Left colon (tissue), 2 donors: ENCODE measurements around the gene TFDP1. TPM values are rescaled to one million over a fixed set of nuclear protein-coding genes. Genes with fewer than 3 reads are reported as not detected.

Source experiments
- ATAC-seq: fragments of 200-7000 bp; cut with Tn5 transposase; one replicate; pipeline ENCODE4 v1.9.1; 2020; ENCODE audit warnings: mild to moderate bottlenecking, moderate library complexity
- DNase-seq, 2 donors: peaks; one replicate each; pipeline ENCODE4 v3.0.0-alpha.2; 2020
- intact Hi-C, 2 donors: fragments of 100-400 bp; cut with DNase I in 1 of 2; cut with micrococcal nuclease in 1 of 2; formaldehyde crosslinking; loops; one replicate each; pipeline versions ENCODE4 v1.11.2 to v1.14.0; 2022; cut with DNase I, micrococcal nuclease
- long read RNA-seq: library from polyadenylated mRNA; unstranded; transcript quantifications from one replicate; pipeline ENCODE4 v2.0.0, GENCODE V29; 2021
- total RNA-seq, 2 donors: library from RNA; stranded (reverse); fragmentation: NEBNext Ultra II Directional; extraction: Animal tissue kit (Norgen Biotek cat#: 25700); gene quantifications; one replicate each; pipeline ENCODE4 v1.2.1, GENCODE V29; 2021
- donor health status: DM: no; HTN: no; CAD: no.
- donor health status: DM: yes; HTN: yes; CAD: no.

TFDP1 gene, protein sequence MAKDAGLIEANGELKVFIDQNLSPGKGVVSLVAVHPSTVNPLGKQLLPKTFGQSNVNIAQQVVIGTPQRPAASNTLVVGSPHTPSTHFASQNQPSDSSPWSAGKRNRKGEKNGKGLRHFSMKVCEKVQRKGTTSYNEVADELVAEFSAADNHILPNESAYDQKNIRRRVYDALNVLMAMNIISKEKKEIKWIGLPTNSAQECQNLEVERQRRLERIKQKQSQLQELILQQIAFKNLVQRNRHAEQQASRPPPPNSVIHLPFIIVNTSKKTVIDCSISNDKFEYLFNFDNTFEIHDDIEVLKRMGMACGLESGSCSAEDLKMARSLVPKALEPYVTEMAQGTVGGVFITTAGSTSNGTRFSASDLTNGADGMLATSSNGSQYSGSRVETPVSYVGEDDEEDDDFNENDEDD
- 10 to 100 TPM; 61.1 to 72.6 TPM for total RNA-seq
- long read RNA-seq, transcript TFDP1-201 (12 exons, 2,648 nt) = major isoform, 87 of 188 reads
- long read RNA-seq, partial matches to known transcripts = 12 of 188 reads
- long read RNA-seq, other reads (novel, unspliced or antisense) = 89 of 188 reads

DNA sequence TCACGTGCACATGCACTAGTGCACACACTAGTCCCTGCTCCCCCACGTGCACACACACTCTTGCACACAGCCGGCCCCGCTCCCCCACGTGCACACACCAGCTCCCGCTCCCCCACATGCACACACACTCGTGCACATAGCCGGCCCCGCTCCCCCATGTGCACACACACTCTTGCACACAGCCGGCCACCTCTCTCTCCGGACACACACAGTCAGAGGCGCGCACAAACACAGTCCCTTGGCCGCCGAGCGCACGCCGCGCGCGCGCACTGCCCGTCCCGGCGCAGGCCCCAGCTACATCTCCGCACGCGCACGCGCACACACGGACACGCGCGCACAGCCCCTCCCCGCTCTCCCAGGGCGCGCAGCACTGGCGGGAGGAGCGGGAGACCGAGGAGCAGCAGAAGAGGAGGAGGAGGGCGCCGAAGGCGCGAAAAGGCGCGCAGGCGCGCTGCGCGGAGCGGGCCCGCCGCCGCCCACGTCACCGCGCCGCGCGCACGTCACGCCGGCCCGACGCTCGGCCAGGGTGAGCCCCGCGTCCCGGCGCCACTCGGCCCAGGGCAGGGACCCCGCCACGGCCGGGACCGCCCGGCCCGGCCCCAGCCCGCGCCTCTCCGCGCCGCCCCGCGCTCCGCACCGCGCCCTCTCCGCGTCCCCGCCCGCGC, at the start of gene TFDP1:
Gene TFDP1, plus strand, starts transcription at position 549 of the 665 bp plus-strand sequence. CDS start 1,085 bp downstream, outside the sequence.
- ATAC-seq = peak; percentile 91
- DNase-seq = peak; percentile 75 to 85
- intact Hi-C loops = no loop called here

DNA sequence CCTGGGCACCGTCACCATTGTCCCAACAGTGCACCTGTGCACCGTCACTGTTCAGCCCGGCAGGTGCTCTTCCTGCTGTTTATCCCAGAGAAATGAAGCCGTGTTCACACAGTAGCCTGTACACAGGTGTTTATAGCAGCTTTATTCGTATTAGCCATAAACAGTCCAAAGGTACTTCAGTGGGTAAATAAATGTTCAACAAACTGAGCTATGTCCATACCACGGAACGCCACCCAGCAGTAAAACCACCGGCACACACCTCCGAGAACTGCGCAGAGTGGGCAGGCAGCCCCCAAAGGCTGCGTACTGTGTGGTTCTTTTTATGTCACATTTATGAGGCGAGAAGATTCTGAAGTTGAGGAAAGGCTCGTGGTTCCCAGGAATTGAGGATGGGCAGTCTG, 49.2 kb upstream of the TFDP1 start:
- intact Hi-C loops = no loop called here
- ATAC-seq (peak; percentile 94), DNase-seq (peak; percentile 42 to 53)

DNA sequence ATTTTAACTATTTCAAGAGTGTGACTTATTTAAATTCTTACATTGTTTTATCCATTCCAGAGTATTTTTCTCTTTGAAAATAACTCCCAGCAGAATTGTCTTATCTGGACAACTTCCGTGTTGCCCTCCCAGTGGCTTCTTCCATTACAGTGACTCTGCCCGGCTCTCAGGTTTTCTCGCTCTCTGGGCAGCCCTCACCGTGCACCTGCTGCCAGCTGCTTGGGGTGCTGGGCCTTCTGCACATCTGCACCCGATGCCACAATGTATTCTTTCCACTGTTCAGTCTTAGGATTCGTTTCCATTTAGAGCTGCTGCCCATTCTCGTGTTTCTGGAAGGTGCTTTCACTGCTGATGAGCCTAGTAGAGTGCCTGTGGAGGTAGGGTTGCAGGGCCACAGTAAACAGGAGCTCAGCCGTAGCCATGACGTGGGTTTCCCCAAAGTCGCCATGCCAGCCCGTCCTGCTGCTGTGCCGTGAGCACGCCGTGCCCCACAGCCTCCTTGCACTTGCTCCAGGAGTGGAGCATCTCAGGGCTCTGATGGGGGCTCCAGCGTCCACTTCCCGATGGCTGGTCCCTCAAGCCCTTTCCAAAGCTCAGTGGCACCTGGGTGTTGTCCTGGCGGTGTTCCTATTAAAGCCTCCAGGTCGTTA, 48.0 kb upstream of the TFDP1 start:
- DNase-seq = no peak
- ATAC-seq = no peak
- intact Hi-C loops = no loop called here

DNA sequence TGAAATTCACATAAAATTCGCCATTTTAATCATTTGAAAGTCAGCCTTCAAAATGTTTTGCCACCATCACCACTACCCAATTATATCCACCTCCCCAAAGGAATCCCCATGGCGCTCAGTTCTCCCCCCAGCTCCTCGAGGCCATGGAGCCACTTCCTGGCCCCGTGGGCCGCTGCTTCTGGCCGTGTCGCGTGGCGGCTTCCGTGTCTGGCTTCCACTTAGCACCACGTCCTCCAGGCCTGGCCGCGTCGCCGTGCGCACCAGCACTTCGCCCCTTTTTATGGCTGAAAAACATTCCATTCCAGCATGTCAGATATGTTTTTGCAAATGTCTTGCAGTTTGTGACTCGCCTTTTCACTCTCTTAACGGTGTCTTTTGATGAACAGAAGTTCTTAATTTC, 47.3 kb upstream of the TFDP1 start:
- intact Hi-C loops = no loop called here
- ATAC-seq = no peak

DNA sequence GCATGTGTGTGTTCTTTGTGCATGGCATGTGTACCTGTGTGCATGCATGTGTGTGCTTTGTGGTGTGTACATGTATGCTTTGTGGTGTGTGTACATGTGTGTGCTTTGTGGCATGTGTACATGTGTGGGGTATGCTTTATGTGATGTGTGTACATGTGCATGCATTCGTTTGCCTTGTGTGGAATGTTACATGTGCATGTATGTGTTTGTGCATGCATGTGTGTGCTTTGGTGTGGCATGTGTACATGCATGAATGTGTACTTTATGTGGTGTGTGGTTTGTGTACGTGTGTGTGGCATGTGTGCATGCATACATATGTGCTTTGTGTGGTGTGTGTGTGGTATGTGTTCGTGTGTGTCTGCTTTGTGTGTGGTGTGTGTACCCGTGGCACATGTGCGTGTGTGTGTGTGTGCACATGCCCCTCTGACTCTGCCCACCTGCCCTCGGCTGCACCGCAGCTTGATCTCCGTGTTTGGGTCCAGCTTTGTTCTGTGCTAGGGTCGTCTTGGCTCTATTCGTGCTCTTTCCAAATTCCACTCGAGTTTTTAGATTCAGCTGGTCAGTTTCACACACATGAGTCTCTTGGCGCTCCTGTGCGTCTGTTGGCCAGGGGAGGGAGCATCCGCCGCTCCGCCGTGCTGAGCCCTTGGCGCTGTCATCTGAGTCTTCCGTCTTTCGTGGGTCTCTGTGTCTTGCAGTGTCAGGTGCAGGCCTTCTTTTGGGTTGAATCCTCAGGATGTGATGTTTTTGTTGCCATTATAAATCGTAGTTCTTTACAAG, 46.5 kb upstream of the TFDP1 start:
- DNase-seq (no peak), ATAC-seq (no peak)
- intact Hi-C loops = no loop called here

More for the DNA sequence above, 47.3 kb upstream of the TFDP1 start:
- no peak for DNase-seq

DNA sequence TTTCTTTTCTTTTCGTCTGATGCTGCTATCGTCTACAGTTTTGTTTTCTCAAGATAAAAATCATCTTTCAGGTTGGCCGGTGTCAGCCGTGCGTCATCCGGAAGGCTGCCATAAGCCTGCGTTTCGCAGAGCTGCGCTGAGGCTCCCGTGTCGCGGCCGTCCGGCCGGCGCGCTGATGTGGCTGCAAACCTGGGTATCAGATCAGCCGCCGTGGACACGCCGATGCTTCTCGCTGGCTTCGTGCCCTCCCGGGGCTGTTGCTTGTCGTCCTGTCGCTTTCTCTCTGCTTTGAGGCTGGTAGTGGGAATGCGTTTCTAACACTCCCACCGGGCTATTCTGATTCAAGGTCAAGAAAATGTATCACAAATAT, 45.9 kb upstream of the TFDP1 start:
- DNase-seq (no peak), ATAC-seq (no peak)

DNA sequence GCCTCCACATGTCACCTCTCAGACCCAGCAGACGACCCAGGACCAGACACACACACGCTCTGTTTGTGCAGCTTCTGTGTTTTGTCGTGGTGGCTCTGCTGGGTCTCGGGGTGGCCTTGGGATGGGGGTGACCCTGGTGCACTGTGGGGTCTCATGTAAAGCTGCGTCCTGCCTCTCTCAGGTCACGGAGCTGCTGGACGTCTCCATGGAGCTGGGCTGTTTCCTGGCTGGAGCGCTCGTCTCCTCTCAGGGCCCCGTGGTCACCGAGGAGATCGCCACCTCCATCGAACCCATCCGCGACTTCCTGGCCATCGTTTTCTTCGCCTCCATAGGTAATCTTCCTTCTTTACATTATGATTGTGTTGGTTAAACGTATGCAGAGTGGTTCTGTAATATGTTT, 45.4 kb upstream of the TFDP1 start:
- ATAC-seq (no peak), DNase-seq (no peak)
- intact Hi-C loops = no loop called here

More for the DNA sequence above, 45.9 kb upstream of the TFDP1 start:
- intact Hi-C loops = no loop called here

DNA sequence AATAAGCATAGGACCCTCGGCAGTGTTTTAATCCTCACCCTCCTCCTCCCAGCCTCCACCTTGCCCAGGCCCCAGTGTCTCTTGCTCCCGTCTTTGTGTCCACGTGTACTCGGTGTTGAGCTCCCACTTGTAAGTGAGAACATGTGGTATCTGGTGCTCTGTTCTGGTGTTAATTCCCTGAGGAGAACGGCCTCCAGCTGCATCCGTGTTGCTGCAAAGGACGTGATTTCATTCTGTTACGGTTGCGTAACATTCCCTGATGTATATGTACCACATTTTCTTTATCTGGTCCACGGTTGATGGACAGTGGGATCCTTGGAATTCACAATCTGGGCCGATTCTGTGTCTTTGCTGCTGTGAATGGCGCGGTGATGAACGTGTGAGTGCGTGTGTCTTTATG, 44.7 kb upstream of the TFDP1 start:
- DNase-seq = no peak
- intact Hi-C loops = no loop called here
- no peak for ATAC-seq

DNA sequence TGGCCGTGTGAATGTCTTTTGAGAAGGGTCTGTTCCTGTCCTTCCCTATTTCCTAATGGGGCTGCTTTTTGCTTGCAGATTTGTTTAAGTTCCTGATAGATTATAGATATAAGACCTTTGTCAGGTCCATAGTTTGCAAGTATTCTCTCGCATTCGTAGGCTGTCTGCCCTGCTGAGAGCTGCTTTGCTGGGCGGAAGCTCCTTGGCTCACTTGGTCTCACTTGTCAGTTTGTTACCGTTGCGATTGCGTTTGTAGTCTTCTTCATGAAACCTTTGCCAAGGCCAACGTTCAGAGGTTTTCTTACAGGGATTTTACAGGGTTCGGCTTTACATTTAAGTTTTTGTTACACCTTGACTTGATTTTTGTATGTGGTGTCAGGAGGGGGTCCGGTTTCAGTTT, 44.0 kb upstream of the TFDP1 start:
- intact Hi-C loops = no loop called here
- DNase-seq (no peak), ATAC-seq (no peak)

DNA sequence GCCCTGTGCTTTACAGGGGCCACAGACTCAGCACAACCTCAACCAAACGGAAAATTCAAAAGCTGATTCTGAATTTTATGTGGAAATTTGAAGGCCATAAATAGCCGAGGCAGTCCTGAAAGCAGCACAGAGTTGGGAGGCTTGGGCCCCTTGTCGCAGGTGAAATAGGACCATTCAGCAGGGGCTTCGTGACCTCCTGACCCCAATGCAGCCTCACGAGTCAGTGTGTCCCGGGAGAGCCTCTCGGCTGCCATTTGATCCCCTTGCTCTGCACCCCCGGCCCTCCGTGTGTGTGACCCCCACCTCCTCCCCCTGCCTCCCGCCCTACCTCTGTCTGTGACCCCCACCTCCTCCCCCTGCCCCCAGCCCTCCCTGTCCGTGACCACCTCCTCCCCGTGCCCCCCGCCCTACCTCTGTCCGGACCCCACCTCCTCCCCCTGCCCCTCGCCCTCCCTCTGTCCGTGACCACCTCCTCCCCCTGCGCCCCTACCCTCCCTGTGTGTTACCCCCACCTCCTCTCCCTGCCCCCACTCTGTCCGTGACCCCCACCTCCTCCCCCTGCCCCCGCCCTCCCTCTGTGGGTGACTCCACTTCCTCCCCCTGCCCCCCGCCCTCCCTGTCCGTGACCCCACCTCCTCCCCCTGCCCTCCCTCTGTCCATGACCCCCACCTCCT, 41.7 kb upstream of the TFDP1 start:
- DNase-seq (peak in 1 of 2 donors; percentile 12), ATAC-seq (no peak)
- intact Hi-C loops = no loop called here

DNA sequence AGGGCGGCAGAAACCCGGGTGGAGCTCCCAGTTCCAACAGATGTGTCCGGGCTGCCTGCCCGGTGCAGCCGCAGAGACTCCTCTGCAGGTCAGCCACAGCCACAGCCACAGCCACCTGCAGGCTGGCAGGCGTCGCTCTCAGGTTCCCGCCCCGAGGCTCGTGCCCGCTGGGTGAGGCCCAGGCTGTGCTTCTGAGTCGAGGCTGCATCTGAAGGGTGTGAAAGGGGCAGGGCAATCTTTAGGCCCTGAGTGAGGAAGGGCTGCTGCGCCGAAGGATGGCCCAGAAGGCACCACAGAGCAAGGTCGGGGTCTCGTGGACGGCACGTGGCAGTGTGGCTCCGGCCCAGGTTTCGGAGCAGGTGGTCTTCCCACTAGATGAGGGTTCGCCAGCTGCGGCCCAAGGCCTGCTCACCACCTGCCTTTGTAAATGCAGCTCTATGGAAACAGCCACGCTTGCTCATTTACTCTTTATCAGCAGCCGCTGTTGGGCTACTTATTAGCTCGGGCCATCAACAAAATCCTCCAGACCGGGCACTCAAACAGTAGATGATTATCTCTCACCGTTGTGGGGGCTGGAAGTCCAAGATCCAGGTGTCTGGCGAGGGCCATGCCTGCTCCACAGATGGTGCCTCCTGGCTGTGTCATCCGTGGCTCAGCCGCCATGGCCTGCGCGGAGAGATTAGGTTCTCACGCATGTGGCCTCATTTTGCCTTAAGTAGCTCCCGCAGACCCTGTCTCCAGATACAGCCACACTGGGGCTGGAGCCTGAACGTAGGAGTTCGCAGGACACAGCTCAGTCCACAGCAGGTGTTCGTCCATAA, 40.3 kb upstream of the TFDP1 start:
- DNase-seq (peak in 1 of 2 donors; percentile 15), ATAC-seq (no peak)

DNA sequence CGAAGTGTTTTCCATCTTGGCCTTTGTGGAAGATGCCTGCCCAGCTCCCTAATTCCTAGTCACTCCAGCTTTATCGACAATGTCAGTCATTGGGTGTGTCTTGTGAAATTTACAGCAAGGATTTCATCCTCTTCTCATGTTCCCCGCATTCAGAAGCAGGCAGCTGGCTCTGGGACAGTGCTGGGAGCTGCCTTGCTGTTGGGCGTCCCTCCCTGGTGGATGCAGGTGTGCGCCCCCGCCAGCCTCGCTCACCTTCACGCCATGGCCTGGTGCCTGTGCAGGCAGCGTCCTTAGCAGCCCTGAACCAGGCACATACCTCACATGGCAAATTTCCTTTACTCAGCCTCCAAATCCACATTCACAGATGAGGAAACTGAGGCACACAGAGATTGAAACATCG, 39.7 kb upstream of the TFDP1 start:
- intact Hi-C loops = no loop called here
- DNase-seq = no peak
- no peak for ATAC-seq

More for the DNA sequence above, 40.3 kb upstream of the TFDP1 start:
- intact Hi-C loops = no loop called here

DNA sequence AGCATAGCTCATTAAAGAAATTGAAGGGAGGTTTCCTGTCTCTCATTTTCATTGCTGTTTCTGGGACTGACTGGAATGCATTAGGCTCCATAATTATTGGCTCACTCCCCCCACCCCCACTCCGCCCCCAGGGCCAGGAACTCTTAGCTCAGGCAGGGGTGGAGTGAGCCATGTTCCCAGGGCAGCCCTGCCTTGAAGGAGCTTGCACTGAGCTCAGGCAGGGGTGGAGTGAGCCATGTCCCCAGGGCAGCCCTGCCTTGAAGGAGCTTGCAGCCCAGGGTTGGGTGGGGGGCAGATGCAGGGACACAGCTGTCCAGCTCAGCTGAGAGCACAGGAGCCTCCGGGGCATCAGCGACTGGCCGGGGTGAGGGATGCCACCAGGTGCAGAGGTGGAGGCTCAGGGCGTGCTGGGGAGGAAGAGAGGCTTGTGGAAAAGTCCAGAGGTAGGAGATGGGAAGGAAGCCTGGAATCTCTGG, 39.1 kb upstream of the TFDP1 start:
- ATAC-seq = no peak
- peak in 1 of 2 donors; percentile 9 for DNase-seq
- intact Hi-C loops = no loop called here

DNA sequence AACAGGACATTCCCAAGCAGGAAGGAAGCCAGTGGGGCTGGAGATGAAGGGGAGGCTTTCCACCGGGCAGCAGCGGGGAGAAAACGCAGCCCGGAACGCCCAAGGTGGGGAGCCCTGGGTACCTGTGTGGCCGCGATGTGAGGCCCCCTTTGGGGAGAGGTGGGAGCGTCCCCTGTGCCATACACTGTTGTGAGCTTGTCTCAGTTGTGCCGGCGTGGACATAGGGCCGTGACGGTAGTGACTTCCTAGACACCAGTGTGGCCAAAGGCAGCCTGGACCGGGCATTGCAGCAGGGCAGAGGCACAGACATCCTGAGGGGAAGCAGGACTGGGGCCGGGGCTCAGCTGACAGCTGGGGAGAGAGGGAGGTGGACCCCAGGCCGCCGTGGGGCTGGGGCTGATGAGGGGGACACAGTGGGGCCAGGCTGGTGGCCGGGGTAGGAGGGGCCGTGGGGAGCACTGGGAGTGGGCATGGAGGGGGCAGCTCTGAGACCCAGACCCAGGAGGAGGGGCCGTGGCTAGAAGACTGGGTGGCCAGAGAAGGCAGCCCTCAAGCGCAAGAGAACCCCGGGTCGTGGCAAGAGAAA, 38.5 kb upstream of the TFDP1 start:
- DNase-seq (peak in 1 of 2 donors; percentile 21), ATAC-seq (no peak)
- intact Hi-C loops = no loop called here

DNA sequence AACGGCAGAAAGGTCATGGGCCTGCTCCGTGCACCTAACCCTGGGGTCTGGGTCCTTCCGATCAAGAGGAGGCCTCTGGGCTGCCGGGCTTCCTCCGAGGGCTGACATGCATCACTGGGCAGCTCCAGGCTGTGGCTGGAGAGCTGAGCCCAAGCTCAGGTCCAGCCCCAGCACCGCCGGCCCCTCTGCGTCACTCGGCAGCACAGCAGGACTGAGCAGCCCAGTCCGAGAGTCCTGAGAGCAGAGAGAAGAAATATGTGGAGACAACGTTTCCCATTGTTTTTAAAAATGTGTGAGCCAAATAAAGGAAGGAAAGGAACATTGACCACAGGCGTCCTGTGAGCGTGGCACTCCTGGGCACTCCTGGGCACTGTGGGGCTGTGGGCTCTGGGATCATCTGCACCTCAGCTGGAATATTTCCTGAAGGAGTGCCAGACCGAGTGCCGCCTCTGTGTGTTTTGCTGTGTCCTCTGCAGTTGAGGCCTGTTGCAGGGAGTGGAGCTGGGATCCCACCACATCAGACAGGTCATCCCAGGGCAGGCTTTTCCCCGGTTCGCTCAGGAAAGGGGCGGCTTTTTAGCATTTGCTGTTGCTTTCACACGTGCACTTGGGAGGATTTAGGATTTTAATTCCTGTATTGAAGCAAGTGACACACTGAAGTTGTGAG, 37.8 kb upstream of the TFDP1 start:
- intact Hi-C loops = no loop called here
- ATAC-seq (no peak), DNase-seq (peak in 1 of 2 donors; percentile 11)

DNA sequence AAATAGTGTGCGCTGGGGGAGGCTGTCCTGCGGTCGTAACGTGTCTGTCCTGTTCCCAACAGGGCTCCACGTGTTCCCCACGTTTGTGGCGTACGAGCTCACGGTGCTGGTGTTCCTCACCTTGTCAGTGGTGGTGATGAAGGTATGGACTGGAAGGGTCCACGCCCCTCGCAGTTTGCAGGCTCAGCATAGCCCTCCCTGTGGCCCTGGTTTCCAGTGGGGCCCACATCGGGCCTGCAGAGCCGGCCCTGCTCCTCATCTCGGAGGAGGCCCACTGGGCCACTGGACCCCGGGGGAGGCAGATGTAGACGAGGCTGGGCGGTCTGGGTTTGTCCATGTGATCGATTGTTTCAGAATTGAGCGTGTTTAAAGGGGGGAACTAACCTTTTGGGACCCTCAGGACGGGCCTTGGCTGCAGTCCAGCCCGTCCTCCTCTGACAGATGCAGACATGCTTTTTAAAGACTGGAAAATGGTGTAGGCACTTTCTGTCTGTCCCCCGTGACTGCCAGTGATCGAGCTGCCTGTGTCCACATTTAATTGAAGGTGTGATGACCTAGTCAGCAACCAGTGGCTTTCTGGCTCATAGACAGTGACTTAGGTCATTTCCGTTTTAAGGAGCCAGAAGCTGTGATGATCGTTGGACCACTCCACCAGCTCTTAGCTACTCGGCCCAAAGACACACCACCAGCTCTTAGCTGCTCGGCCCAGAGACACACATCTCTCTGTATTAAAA, 37.1 kb upstream of the TFDP1 start:
- intact Hi-C loops = no loop called here
- DNase-seq = peak in 1 of 2 donors; percentile 15
- no peak for ATAC-seq
